ENCODE data around the gene NPVF.

NPVF gene

DNA sequence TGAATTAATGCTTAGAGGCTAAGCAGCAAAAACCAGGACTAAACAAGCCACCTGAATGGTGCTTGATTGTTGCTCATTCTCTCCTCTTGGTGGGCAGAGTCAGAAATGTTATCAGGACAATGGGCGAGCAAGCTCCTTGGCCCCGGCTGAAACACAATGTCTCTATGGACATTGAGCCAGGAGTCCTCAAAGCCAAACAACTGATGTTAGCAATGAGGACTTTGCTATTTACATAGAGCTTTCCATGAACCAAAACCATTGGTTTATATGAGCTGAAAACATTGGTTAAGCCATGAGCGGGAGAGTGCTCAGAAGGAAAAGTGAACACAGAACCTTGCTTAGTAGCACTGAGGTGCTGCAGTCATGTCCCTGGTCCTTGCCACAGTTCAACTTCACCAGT lies 21.5 kb upstream of the NPVF start:
- H3K9me3 Mint-ChIP-seq: no peaks in the 10 kb centered on the region
- no peak overlapping the region for H3K27ac Mint-ChIP-seq (ENCODE audit: low read depth)
- ATAC-seq (replicated peaks; ENCODE audit: extremely low read depth, poor library complexity, severe bottlenecking) (no peak), DNase-seq (ENCODE audit: low spot score in 2 of 2) (no peak)
- H3K4me3 Mint-ChIP-seq: no peak overlapping the region
- no peaks in the 10 kb centered on the region for H3K4me1 Mint-ChIP-seq
- peaks cover 10% of the 10 kb centered on the region for H3K27me3 Mint-ChIP-seq
- no peaks in the 10 kb centered on the region for H3K36me3 Mint-ChIP-seq (ENCODE audit: insufficient read depth)

DNA sequence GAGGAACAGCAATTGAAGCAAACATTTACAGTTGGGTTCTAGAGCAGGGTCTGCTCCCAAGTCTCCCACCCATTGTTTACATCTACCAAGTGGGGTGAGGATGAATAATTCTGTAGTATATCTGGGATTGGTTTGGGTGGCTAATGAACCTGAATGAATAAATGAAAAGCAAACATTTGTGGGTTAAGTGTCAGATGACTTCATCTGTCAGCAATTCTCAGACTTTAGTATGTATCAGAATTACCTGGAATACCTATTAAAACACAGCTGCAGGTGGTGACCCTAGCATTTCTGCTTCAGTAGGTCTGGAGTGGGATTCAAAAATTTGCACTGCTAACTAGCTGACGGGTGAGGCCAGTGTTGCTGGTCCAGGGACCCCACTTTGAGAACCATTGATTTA lies 18.0 kb upstream of the NPVF start:
- Mint-ChIP-seq H3K27ac (ENCODE audit: low read depth) (no peak overlapping the region), H3K27me3 (peaks cover 35% of the 10 kb centered on the region), H3K36me3 (ENCODE audit: insufficient read depth) (peaks cover 2% of the 10 kb centered on the region), H3K9me3 (no peaks in the 10 kb centered on the region), H3K4me1 (no peaks in the 10 kb centered on the region), H3K4me3 (no peak overlapping the region)
- no peak for DNase-seq (ENCODE audit: low spot score in 2 of 2)
- no peak for ATAC-seq (replicated peaks; ENCODE audit: extremely low read depth, poor library complexity, severe bottlenecking)

- Mint-ChIP-seq H3K9me3 (no peaks in the 10 kb centered on the region), H3K4me1 (no peaks in the 10 kb centered on the region), H3K27ac (ENCODE audit: low read depth) (no peak overlapping the region), H3K36me3 (ENCODE audit: insufficient read depth) (peaks cover 2% of the 10 kb centered on the region), H3K27me3 (peaks cover 47% of the 10 kb centered on the region), H3K4me3 (no peak overlapping the region)
- no peak for DNase-seq (ENCODE audit: low spot score in 2 of 2)
- ATAC-seq (replicated peaks; ENCODE audit: extremely low read depth, poor library complexity, severe bottlenecking): no peak
Observed at GRCh38 chr7:25244254-25245033, 16.2 kb upstream of the NPVF start.

DNA sequence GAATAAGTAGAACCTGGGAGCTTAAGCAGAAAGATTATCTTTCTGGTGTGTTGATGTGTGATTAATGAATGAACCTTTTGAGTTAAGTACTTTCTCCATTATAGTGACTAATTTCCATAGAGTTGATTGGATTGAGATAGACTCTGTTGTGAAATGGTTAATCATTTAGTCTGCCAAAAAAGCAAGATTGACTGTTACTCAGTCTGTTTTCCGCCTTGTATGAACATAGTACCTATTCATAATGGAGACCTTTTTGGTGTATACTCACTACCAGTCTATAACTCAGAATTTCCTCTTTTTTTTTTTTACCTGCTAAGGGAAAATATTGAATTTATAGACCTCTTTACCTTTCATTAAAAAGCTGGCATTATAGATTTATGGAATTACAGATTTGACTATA lies 14.4 kb upstream of the NPVF start:
- Mint-ChIP-seq H3K4me3 (no peak overlapping the region), H3K36me3 (ENCODE audit: insufficient read depth) (peaks cover 2% of the 10 kb centered on the region), H3K27ac (ENCODE audit: low read depth) (no peak overlapping the region), H3K4me1 (no peaks in the 10 kb centered on the region), H3K9me3 (no peaks in the 10 kb centered on the region), H3K27me3 (peaks cover 56% of the 10 kb centered on the region)
- no peak for ATAC-seq (replicated peaks; ENCODE audit: extremely low read depth, poor library complexity, severe bottlenecking)
- no peak for DNase-seq (ENCODE audit: low spot score in 2 of 2)

- peaks cover 2% of the 10 kb centered on the region for H3K36me3 Mint-ChIP-seq (ENCODE audit: insufficient read depth)
- H3K9me3 Mint-ChIP-seq: no peaks in the 10 kb centered on the region
- H3K4me1 Mint-ChIP-seq: no peaks in the 10 kb centered on the region
- no peak for DNase-seq (ENCODE audit: low spot score in 2 of 2)
- H3K27me3 Mint-ChIP-seq: peaks cover 61% of the 10 kb centered on the region
- no peak overlapping the region for H3K27ac Mint-ChIP-seq (ENCODE audit: low read depth)
- no peak overlapping the region for H3K4me3 Mint-ChIP-seq
- ATAC-seq (replicated peaks; ENCODE audit: extremely low read depth, poor library complexity, severe bottlenecking): no peak
Observed at GRCh38 chr7:25240896-25241295, 12.6 kb upstream of the NPVF start.

GRCh38 chr7:25240340-25240739 lies 12.1 kb upstream of the NPVF start:
- DNase-seq (ENCODE audit: low spot score in 2 of 2): no peak
- Mint-ChIP-seq H3K27ac (ENCODE audit: low read depth) (no peak overlapping the region), H3K4me1 (no peaks in the 10 kb centered on the region), H3K9me3 (no peaks in the 10 kb centered on the region), H3K27me3 (peaks cover 62% of the 10 kb centered on the region), H3K36me3 (ENCODE audit: insufficient read depth) (peaks cover 2% of the 10 kb centered on the region), H3K4me3 (no peak overlapping the region)
- ATAC-seq (replicated peaks; ENCODE audit: extremely low read depth, poor library complexity, severe bottlenecking): no peak

DNA sequence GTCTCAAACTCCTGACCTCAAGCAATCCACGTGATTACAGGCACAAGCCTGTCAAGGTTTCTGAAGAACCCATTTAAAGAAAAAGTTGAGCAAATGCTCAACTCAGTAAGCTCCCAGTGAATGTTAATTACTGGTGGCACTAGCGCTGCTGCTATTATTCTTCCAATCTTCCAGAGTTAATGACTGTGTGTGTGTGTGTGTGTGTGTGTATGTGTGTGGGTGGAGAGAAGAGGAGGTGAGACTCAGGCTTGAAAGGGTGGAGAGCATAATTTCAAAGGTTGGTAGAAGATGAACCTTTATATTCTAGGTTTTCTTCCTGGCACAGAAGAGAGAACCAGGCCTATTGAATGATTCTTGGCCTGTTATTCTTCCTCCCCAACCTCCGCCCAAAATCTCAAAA lies 11.6 kb upstream of the NPVF start:
- H3K9me3 Mint-ChIP-seq: no peaks in the 10 kb centered on the region
- no peaks in the 10 kb centered on the region for H3K4me1 Mint-ChIP-seq

GRCh38 chr7:25238066-25238725 lies 9.9 kb upstream of the NPVF start:
- no peak overlapping the region for H3K27ac Mint-ChIP-seq (ENCODE audit: low read depth)
- H3K4me3 Mint-ChIP-seq: no peak overlapping the region

More for the DNA sequence above, 11.6 kb upstream of the NPVF start:
- peaks cover 66% of the 10 kb centered on the region for H3K27me3 Mint-ChIP-seq
- DNase-seq (ENCODE audit: low spot score in 2 of 2) (no peak), ATAC-seq (replicated peaks; ENCODE audit: extremely low read depth, poor library complexity, severe bottlenecking) (no peak)
- H3K27ac Mint-ChIP-seq (ENCODE audit: low read depth): no peak overlapping the region
- no peak overlapping the region for H3K4me3 Mint-ChIP-seq
- H3K36me3 Mint-ChIP-seq (ENCODE audit: insufficient read depth): peaks cover 2% of the 10 kb centered on the region

GRCh38 chr7:25235471-25235870 lies 7.2 kb upstream of the NPVF start:
- ATAC-seq (replicated peaks; ENCODE audit: extremely low read depth, poor library complexity, severe bottlenecking) (no peak), DNase-seq (ENCODE audit: low spot score in 2 of 2) (no peak)
- H3K9me3 Mint-ChIP-seq: no peaks in the 10 kb centered on the region
- no peak overlapping the region for H3K4me3 Mint-ChIP-seq
- no peak overlapping the region for H3K27ac Mint-ChIP-seq (ENCODE audit: low read depth)
- H3K36me3 Mint-ChIP-seq (ENCODE audit: insufficient read depth): no peaks in the 10 kb centered on the region
- no peaks in the 10 kb centered on the region for H3K4me1 Mint-ChIP-seq
- H3K27me3 Mint-ChIP-seq: peaks cover 66% of the 10 kb centered on the region

More at GRCh38 chr7:25238066-25238725, 9.9 kb upstream of the NPVF start:
- Mint-ChIP-seq H3K36me3 (ENCODE audit: insufficient read depth) (peaks cover 2% of the 10 kb centered on the region), H3K27me3 (peaks cover 58% of the 10 kb centered on the region), H3K9me3 (no peaks in the 10 kb centered on the region), H3K4me1 (no peaks in the 10 kb centered on the region)
- no peak for ATAC-seq (replicated peaks; ENCODE audit: extremely low read depth, poor library complexity, severe bottlenecking)
- DNase-seq (ENCODE audit: low spot score in 2 of 2): no peak

DNA sequence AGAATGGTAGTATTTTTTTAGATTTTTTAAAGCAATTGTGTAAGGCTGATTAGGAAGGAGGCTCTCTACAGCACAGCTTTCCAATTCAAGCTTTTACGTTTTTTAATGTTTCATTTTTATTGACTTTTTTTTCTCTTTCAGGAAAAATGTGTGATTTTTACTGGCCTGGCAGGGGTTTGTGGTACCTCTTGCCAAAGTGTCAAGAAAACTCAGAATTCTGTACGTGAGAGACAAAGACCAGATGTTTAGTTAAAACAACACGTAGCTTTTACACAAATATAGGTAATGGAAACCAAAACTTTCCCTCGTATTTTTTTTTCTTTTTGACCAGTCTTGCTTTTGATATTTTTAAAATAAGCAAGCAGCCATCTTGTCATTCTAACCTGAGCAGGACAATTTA lies 6.0 kb upstream of the NPVF start:
- Mint-ChIP-seq H3K36me3 (ENCODE audit: insufficient read depth) (no peaks in the 10 kb centered on the region), H3K27me3 (peaks cover 71% of the 10 kb centered on the region), H3K27ac (ENCODE audit: low read depth) (no peak overlapping the region), H3K4me3 (no peak overlapping the region), H3K4me1 (no peaks in the 10 kb centered on the region), H3K9me3 (no peaks in the 10 kb centered on the region)
- no peak for ATAC-seq (replicated peaks; ENCODE audit: extremely low read depth, poor library complexity, severe bottlenecking)
- DNase-seq (ENCODE audit: low spot score in 2 of 2): no peak

- H3K27me3 Mint-ChIP-seq: peaks cover 74% of the 10 kb centered on the region
- ATAC-seq (replicated peaks; ENCODE audit: extremely low read depth, poor library complexity, severe bottlenecking) (no peak), DNase-seq (ENCODE audit: low spot score in 2 of 2) (no peak)
- no peak overlapping the region for H3K4me3 Mint-ChIP-seq
- H3K27ac Mint-ChIP-seq (ENCODE audit: low read depth): no peak overlapping the region
- no peaks in the 10 kb centered on the region for H3K4me1 Mint-ChIP-seq
- no peaks in the 10 kb centered on the region for H3K36me3 Mint-ChIP-seq (ENCODE audit: insufficient read depth)
- H3K9me3 Mint-ChIP-seq: no peaks in the 10 kb centered on the region
Observed at GRCh38 chr7:25223206-25223605, 5.1 kb downstream of the NPVF start.

DNA sequence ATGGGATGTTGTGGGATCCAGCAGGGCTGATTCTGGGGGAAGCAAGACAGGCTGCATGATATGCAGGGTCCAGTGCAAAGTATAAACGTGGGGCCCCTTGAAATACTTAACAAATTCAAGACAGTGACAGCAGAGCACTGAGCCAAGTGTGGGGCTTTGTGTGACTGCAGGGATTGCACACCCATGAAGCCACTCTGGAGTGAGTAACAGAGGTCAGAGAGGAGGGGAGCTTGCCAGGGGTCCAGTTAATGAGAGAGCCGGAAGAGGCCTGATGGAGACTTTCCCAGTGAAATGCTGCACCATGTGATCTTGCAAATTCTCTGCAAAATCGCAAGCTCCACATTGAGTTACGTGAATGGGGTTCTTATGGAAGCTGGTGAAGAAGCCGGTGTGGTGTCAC lies 5.6 kb downstream of the NPVF start:
- H3K27me3 Mint-ChIP-seq: peaks cover 79% of the 10 kb centered on the region

GRCh38 chr7:25221009-25221408 lies 7.3 kb downstream of the NPVF start:
- H3K27me3 Mint-ChIP-seq: peaks cover 79% of the 10 kb centered on the region

More for the DNA sequence above, 5.6 kb downstream of the NPVF start:
- no peak overlapping the region for H3K27ac Mint-ChIP-seq (ENCODE audit: low read depth)
- no peaks in the 10 kb centered on the region for H3K4me1 Mint-ChIP-seq
- no peak for ATAC-seq (replicated peaks; ENCODE audit: extremely low read depth, poor library complexity, severe bottlenecking)
- H3K9me3 Mint-ChIP-seq: no peaks in the 10 kb centered on the region
- no peak for DNase-seq (ENCODE audit: low spot score in 2 of 2)
- no peaks in the 10 kb centered on the region for H3K36me3 Mint-ChIP-seq (ENCODE audit: insufficient read depth)
- H3K4me3 Mint-ChIP-seq: no peak overlapping the region

More at GRCh38 chr7:25221009-25221408, 7.3 kb downstream of the NPVF start:
- DNase-seq (ENCODE audit: low spot score in 2 of 2) (no peak), ATAC-seq (replicated peaks; ENCODE audit: extremely low read depth, poor library complexity, severe bottlenecking) (no peak)
- H3K9me3 Mint-ChIP-seq: no peaks in the 10 kb centered on the region
- H3K36me3 Mint-ChIP-seq (ENCODE audit: insufficient read depth): peaks cover 2% of the 10 kb centered on the region
- no peak overlapping the region for H3K27ac Mint-ChIP-seq (ENCODE audit: low read depth)
- no peak overlapping the region for H3K4me3 Mint-ChIP-seq
- H3K4me1 Mint-ChIP-seq: no peaks in the 10 kb centered on the region

Measured in central memory CD8-positive, alpha-beta T cell (primary cell).